ENCODE results near the gene PHF19.

PHF19 gene

GRCh38 chr9:120912958-120913646 is 36.1 kb upstream of the PHF19 start:
- no peak for TF ChIP-seq ZNF274 (IDR thresholded peaks at IDR 0.05; ENCODE audit: low read depth, low read length)
- no peak for TF ChIP-seq YY1 (IDR thresholded peaks at IDR 0.05; ENCODE audit: insufficient read depth, insufficient read length)
- no peak for TF ChIP-seq SUZ12 (IDR thresholded peaks at IDR 0.05; ENCODE audit: extremely low read depth, insufficient read depth, insufficient read length)
- peaks cover 33% of the 10 kb centered on the region for H3K36me3 ChIP-seq (ENCODE audit: insufficient read depth, insufficient read length, low read length)
- H3K27me3 ChIP-seq (ENCODE audit: insufficient read depth, insufficient read length) = no peaks in the 10 kb centered on the region
- no peak overlapping the region for H3K9ac ChIP-seq (ENCODE audit: insufficient read length, low read depth)
- H3K9me3 ChIP-seq (ENCODE audit: insufficient read depth, low read length) = no peaks in the 10 kb centered on the region
- DNase-seq (ENCODE audit: low read depth, low spot score) = no peak
- no peak overlapping the region for H3K4me3 ChIP-seq (ENCODE audit: insufficient read length, low read depth)
- H3K4me1 ChIP-seq (ENCODE audit: insufficient read depth, insufficient read length) = no peaks in the 10 kb centered on the region

- no peaks in the 10 kb centered on the region for H3K27me3 ChIP-seq (ENCODE audit: insufficient read depth, insufficient read length)
- no peak overlapping the region for H3K9ac ChIP-seq (ENCODE audit: insufficient read length, low read depth)
- no peaks in the 10 kb centered on the region for H3K9me3 ChIP-seq (ENCODE audit: insufficient read depth, low read length)
- no peak for DNase-seq (ENCODE audit: low read depth, low spot score)
- H3K4me1 ChIP-seq (ENCODE audit: insufficient read depth, insufficient read length) = no peaks in the 10 kb centered on the region
- no peak overlapping the region for H3K4me3 ChIP-seq (ENCODE audit: insufficient read length, low read depth)
- TF ChIP-seq YY1 (IDR thresholded peaks at IDR 0.05; ENCODE audit: insufficient read depth, insufficient read length) (no peak), SUZ12 (IDR thresholded peaks at IDR 0.05; ENCODE audit: extremely low read depth, insufficient read depth, insufficient read length) (no peak), ZNF274 (IDR thresholded peaks at IDR 0.05; ENCODE audit: low read depth, low read length) (no peak)
- H3K36me3 ChIP-seq (ENCODE audit: insufficient read depth, insufficient read length, low read length) = peaks cover 33% of the 10 kb centered on the region
Observed at GRCh38 chr9:120911295-120911837, 34.4 kb upstream of the PHF19 start.

- no peak for TF ChIP-seq SUZ12 (IDR thresholded peaks at IDR 0.05; ENCODE audit: extremely low read depth, insufficient read depth, insufficient read length)
- no peak for TF ChIP-seq ZNF274 (IDR thresholded peaks at IDR 0.05; ENCODE audit: low read depth, low read length)
- no peak for TF ChIP-seq YY1 (IDR thresholded peaks at IDR 0.05; ENCODE audit: insufficient read depth, insufficient read length)
- Histone ChIP-seq H3K36me3 (ENCODE audit: insufficient read depth, insufficient read length, low read length) (peaks cover 33% of the 10 kb centered on the region), H3K4me3 (ENCODE audit: insufficient read length, low read depth) (no peak overlapping the region), H3K9ac (ENCODE audit: insufficient read length, low read depth) (no peak overlapping the region), H3K27me3 (ENCODE audit: insufficient read depth, insufficient read length) (no peaks in the 10 kb centered on the region), H3K4me1 (ENCODE audit: insufficient read depth, insufficient read length) (no peaks in the 10 kb centered on the region), H3K9me3 (ENCODE audit: insufficient read depth, low read length) (no peaks in the 10 kb centered on the region)
- no peak for DNase-seq (ENCODE audit: low read depth, low spot score)
Observed at GRCh38 chr9:120910643-120911042, 33.7 kb upstream of the PHF19 start.

GRCh38 chr9:120909904-120910303 is 32.9 kb upstream of the PHF19 start:
- no peaks in the 10 kb centered on the region for H3K4me1 ChIP-seq (ENCODE audit: insufficient read depth, insufficient read length)
- no peak overlapping the region for H3K4me3 ChIP-seq (ENCODE audit: insufficient read length, low read depth)
- no peak for TF ChIP-seq SUZ12 (IDR thresholded peaks at IDR 0.05; ENCODE audit: extremely low read depth, insufficient read depth, insufficient read length)
- TF ChIP-seq ZNF274 (IDR thresholded peaks at IDR 0.05; ENCODE audit: low read depth, low read length) = no peak
- TF ChIP-seq YY1 (IDR thresholded peaks at IDR 0.05; ENCODE audit: insufficient read depth, insufficient read length) = no peak
- H3K9ac ChIP-seq (ENCODE audit: insufficient read length, low read depth) = no peak overlapping the region
- no peaks in the 10 kb centered on the region for H3K9me3 ChIP-seq (ENCODE audit: insufficient read depth, low read length)
- H3K27me3 ChIP-seq (ENCODE audit: insufficient read depth, insufficient read length) = no peaks in the 10 kb centered on the region
- no peak for DNase-seq (ENCODE audit: low read depth, low spot score)
- H3K36me3 ChIP-seq (ENCODE audit: insufficient read depth, insufficient read length, low read length) = peaks cover 35% of the 10 kb centered on the region

GRCh38 chr9:120905315-120906164 is 28.6 kb upstream of the PHF19 start:
- Histone ChIP-seq H3K9me3 (ENCODE audit: insufficient read depth, low read length) (no peaks in the 10 kb centered on the region), H3K9ac (ENCODE audit: insufficient read length, low read depth) (no peak overlapping the region), H3K4me3 (ENCODE audit: insufficient read length, low read depth) (no peak overlapping the region), H3K36me3 (ENCODE audit: insufficient read depth, insufficient read length, low read length) (peaks cover 16% of the 10 kb centered on the region), H3K4me1 (ENCODE audit: insufficient read depth, insufficient read length) (no peaks in the 10 kb centered on the region), H3K27me3 (ENCODE audit: insufficient read depth, insufficient read length) (no peaks in the 10 kb centered on the region)
- DNase-seq (ENCODE audit: low read depth, low spot score) = no peak
- no peak for TF ChIP-seq SUZ12 (IDR thresholded peaks at IDR 0.05; ENCODE audit: extremely low read depth, insufficient read depth, insufficient read length)
- TF ChIP-seq ZNF274 (IDR thresholded peaks at IDR 0.05; ENCODE audit: low read depth, low read length) = no peak
- TF ChIP-seq YY1 (IDR thresholded peaks at IDR 0.05; ENCODE audit: insufficient read depth, insufficient read length) = no peak

- Histone ChIP-seq H3K4me3 (ENCODE audit: insufficient read length, low read depth) (no peak overlapping the region), H3K9me3 (ENCODE audit: insufficient read depth, low read length) (no peaks in the 10 kb centered on the region), H3K9ac (ENCODE audit: insufficient read length, low read depth) (no peak overlapping the region), H3K27me3 (ENCODE audit: insufficient read depth, insufficient read length) (no peaks in the 10 kb centered on the region), H3K4me1 (ENCODE audit: insufficient read depth, insufficient read length) (no peaks in the 10 kb centered on the region), H3K36me3 (ENCODE audit: insufficient read depth, insufficient read length, low read length) (peaks cover 15% of the 10 kb centered on the region)
- TF ChIP-seq YY1 (IDR thresholded peaks at IDR 0.05; ENCODE audit: insufficient read depth, insufficient read length) (no peak), SUZ12 (IDR thresholded peaks at IDR 0.05; ENCODE audit: extremely low read depth, insufficient read depth, insufficient read length) (no peak), ZNF274 (IDR thresholded peaks at IDR 0.05; ENCODE audit: low read depth, low read length) (no peak)
- no peak for DNase-seq (ENCODE audit: low read depth, low spot score)
Observed at GRCh38 chr9:120904978-120905301, 28.0 kb upstream of the PHF19 start.
